Esophagus (tissue), 2 donors: ENCODE results near the gene KLK11. TPM values are rescaled to one million over a fixed set of nuclear protein-coding genes. Genes with fewer than 3 reads are reported as not detected.

ENCODE experiments used
- H3K27ac ChIP-seq, 2 donors: one replicate each; pipeline ENCODE4 v1.5.1; 2013; ENCODE audit warnings: low read depth in 2 of 2, mild to moderate bottlenecking in 2 of 2, inconsistent platforms in 1 of 2, low read length in 1 of 2, moderate library complexity in 1 of 2
- H3K27me3 ChIP-seq, 2 donors: one replicate each; pipeline ENCODE4 v1.6.1; 2013; ENCODE audit warnings: low read length in 2 of 2, control low read depth in 1 of 2, mild to moderate bottlenecking in 1 of 2; ENCODE audit not compliant: insufficient read depth in 2 of 2, control insufficient read depth in 1 of 2
- H3K36me3 ChIP-seq, 2 donors: one replicate each; pipeline ENCODE4 v1.6.1; 2013; ENCODE audit warnings: low read length in 1 of 2; ENCODE audit not compliant: control insufficient read depth in 2 of 2, insufficient read depth in 2 of 2
- H3K4me1 ChIP-seq, 2 donors: one replicate each; pipeline ENCODE4 v1.6.1; 2013; ENCODE audit warnings: low read length in 1 of 2; ENCODE audit not compliant: control insufficient read depth in 2 of 2, insufficient read depth in 2 of 2
- H3K4me3 ChIP-seq, 2 donors: one replicate each; pipeline ENCODE4 v1.5.1; 2013; ENCODE audit warnings: low read length in 2 of 2, mild to moderate bottlenecking in 2 of 2, low read depth in 1 of 2, moderate library complexity in 1 of 2
- H3K9me3 ChIP-seq, 2 donors: one replicate each; pipeline ENCODE4 v1.6.1; 2013; ENCODE audit warnings: mild to moderate bottlenecking in 2 of 2, low read depth in 1 of 2, low read length in 1 of 2, moderate library complexity in 1 of 2; ENCODE audit not compliant: control insufficient read depth in 2 of 2, insufficient read depth in 1 of 2
- WGBS, 2 donors: extraction: QIAGEN DNeasy Blood & Tissue Kit; methylation state at CpG; one replicate each; pipeline ENCODE4 v1.1.7; 2013; 5-methylcytosine and 5-hydroxymethylcytosine counted together
- polyA plus RNA-seq, 2 donors: library from polyadenylated mRNA; stranded (reverse); fragments of 200-250 nt; gene quantifications; one replicate each; pipeline ENCODE4 v1.2.3, GENCODE V29; 2013
- donor health status: healthy with polysubstance abuse.
- donor health status: Bipolar disorder and iron deficiency.

KLK11 gene
- polyA plus RNA-seq, result 100 to 1,000 TPM; 168 to 345 TPM

GRCh38 chr19:51026554-51026831 lies at the start of gene KLK11:
KLK11 (minus strand) TSS chr19:51026616; CDS start chr19:51025631, 985 bp downstream.
- Histone ChIP-seq H3K4me1 (peaks cover 0 to 5% of the 10 kb centered on the region in 2 donors), H3K27me3 (no peaks in the 10 kb centered on the region), H3K9me3 (no peaks in the 10 kb centered on the region), H3K27ac (peak within 1 kb of the TSS; percentile 92 to 98), H3K36me3 (no peaks in the 10 kb centered on the region), H3K4me3 (peak within 1 kb of the TSS; percentile 53 to 61)
- WGBS, 2 donors, result 32 to 57% methylated on average over 3 to 11 of the region's 11 CpGs

- no peaks in the 10 kb centered on the region for H3K27me3 ChIP-seq
- no peaks in the 10 kb centered on the region for H3K36me3 ChIP-seq
- peaks cover 4 to 8% of the 10 kb centered on the region in 2 donors for H3K4me1 ChIP-seq
- H3K9me3 ChIP-seq, result no peaks in the 10 kb centered on the region
- H3K4me3 ChIP-seq, result no peak overlapping the region
- peak overlapping the region in 1 of 2 donors; percentile 85 for H3K27ac ChIP-seq
- 51 to 64% methylated on average over 5 of the region's 5 CpGs for WGBS, 2 donors
These were observed 49.6 kb upstream of the KLK11 start for GRCh38 chr19:51075998-51076397.

DNA sequence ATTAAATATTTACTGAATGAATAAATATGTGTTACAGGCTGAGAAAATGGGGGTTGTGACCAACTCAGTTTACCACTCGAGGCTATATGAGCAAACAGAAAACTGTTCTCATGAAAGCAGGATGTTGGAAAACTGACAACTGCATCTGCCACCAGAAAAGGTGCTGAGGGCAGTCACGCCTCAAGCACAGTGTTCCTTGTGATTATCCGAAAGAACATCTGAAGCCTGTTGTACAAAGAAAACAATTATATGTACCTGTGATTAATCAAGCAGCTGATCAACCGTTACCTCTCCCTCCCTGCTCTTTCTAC lies 44.6 kb upstream of the KLK11 start:
- Histone ChIP-seq H3K4me3 (no peak overlapping the region), H3K9me3 (no peaks in the 10 kb centered on the region), H3K36me3 (no peaks in the 10 kb centered on the region), H3K27ac (peak overlapping the region; percentile 63 to 68), H3K27me3 (no peaks in the 10 kb centered on the region), H3K4me1 (peaks cover 2 to 17% of the 10 kb centered on the region in 2 donors)
- WGBS, 2 donors, result 37 to 41% methylated on average over 4 of the region's 4 CpGs

DNA sequence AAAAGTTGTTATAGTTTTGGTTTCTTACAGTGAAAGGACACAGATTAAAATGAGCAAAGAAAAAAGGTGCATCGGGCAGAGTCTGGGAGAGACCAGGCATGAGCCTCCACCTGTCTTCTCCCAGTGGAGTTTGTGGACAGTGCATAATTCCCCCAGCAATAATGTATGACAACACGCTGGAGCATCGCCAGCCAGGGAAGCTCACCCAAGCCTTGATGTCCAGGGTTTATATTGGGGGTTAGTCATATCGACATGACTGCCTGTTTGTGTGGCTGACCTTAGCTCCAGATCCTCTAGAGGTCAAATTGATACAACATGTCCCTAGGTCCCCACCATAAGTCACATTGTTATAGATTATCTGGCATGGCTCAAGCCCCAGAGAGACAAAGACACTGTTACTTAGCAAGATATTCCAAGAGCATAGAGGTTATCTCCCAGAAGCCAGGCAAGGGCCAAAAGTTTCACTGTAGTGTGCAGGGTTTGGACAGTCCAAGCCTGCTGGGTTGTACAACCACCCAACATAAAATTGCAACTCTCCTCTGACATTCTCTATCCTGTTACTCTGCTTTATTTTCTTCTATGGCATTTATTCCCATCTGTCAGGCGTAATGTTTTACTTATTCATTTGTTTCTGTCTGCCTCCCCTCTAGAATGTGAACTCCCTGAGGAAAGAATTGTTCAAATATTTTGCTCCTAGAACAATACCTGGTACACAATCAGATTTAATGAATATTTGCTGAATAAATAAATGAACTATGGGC lies 44.1 kb upstream of the KLK11 start:
- no peaks in the 10 kb centered on the region for H3K9me3 ChIP-seq
- no peak overlapping the region for H3K4me3 ChIP-seq
- 68 to 80% methylated on average over 5 of the region's 5 CpGs for WGBS, 2 donors
- peaks cover 2 to 22% of the 10 kb centered on the region in 2 donors for H3K4me1 ChIP-seq
- no peaks in the 10 kb centered on the region for H3K36me3 ChIP-seq
- no peaks in the 10 kb centered on the region for H3K27me3 ChIP-seq
- H3K27ac ChIP-seq, result peak overlapping the region; percentile 2 to 73

DNA sequence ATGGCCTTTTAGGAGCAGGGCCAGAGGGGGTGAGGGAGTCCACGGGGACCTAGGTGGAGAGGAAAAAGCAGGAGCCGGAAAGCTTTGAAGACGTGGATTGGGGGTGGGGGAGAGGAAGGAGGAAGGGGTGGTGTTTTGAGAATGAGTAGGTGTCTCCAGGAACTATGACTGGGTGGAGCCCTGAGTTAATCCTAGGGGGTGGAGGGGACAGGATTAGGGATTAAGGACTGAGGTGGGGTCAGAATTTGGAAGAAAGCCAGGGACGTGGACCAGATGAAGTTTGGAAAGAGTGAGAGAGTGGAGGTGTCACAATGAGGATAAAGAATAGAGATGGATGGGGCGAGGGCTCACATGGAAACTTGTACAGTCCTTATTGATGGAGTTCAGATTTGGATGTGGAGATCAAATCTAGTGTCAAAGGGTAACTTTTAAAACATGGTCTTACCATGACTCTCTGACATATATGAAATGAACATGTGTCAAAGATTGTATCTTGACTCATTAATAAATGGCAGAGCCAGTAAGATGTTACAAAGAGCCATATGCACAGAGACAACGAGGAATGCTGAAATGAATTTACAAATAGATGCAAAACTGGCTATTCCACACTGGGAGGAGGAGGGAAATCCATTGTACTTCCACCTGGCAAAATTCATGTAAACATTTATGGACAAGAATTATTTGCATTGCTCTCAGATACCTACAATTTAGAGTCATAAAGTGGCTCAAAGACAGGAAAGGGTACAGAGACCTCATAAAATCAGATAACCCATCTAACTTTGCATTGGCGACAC lies 40.2 kb upstream of the KLK11 start:
- H3K9me3 ChIP-seq, result peaks cover 0 to 3% of the 10 kb centered on the region in 2 donors
- H3K36me3 ChIP-seq, result no peaks in the 10 kb centered on the region
- no peaks in the 10 kb centered on the region for H3K27me3 ChIP-seq
- peak overlapping the region; percentile 88 to 91 for H3K27ac ChIP-seq
- WGBS, 2 donors, result 58 to 60% methylated on average over 7 of the region's 7 CpGs
- H3K4me3 ChIP-seq, result no peak overlapping the region
- peaks cover 2 to 26% of the 10 kb centered on the region in 2 donors for H3K4me1 ChIP-seq

DNA sequence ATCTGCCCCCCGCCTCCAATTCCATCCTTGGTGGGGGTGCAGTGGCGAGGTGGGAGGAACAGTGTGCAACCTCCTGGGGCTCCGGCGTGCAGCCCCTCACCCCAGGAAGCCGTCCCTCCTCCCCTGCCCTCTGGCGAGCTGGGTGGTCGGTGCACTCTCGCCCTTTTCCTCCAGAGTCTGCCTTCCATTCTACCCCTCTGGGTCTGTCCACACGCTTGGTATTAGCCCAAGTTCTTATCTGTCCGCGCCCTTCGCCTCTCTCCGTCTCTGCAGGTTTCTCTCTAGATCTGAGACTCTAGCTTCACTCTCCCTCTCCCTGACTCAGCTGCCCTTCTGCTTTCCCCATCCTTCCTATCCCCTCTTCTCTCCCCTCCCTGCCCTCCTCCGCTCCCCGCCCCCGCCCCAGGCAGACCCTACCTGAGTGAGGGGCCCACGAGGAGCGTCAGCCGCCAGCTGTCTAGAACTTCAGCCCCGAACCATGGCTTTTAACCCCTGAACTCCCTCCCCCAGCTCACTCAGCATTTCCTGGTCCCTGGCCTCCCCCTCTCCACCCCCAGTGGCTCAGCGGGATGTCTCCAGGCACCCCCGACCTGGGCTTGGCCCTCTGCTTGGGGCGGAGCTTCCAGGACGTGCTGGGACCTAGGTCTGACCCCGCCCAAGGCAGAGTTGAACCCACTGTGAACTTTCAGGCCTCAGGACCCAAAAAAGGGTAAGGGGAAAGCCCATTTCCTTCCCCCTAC lies 39.0 kb upstream of the KLK11 start:
- peak overlapping the region; percentile 88 to 91 for H3K27ac ChIP-seq
- peak overlapping the region; percentile 49 to 56 for H3K4me3 ChIP-seq
- WGBS, 2 donors, result 9 to 13% methylated on average over 24 to 25 of the region's 25 CpGs
- H3K4me1 ChIP-seq, result peaks cover 2 to 26% of the 10 kb centered on the region in 2 donors
- peaks cover 0 to 3% of the 10 kb centered on the region in 2 donors for H3K9me3 ChIP-seq
- H3K36me3 ChIP-seq, result no peaks in the 10 kb centered on the region
- no peaks in the 10 kb centered on the region for H3K27me3 ChIP-seq

DNA sequence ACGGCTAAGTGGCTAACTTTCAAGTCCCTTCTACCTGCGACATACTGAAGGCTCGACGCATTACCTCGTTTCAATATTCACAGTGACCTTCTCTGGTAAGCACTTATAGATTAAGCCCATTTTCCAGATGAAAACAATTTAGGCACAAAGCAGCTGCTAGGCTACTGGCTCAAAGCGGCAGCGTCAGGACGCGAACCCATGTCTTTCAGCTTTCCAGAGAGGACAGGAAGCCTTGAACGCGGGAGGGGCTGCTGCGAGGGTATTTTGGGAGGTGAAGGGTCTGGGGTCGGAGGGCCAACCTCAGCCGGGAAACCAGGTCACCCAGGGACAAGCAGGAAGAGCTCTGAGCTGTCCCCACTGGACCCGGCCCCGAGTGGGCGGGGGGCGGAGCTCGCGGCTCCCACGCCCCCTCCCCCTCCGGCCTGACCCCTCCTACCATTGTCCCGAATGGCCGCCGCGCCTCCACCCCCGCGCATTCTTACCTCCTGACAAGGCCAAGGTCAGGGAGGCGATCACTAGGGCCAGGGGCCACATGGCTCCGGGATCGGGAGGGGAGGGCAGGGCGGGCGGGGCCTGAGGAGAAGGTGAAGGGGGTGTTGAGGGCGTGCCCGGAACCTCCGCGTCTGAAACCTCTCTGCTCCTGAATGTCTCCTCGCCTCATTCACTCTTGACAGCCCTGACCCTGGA lies 38.3 kb upstream of the KLK11 start, which contains the start of gene KLK13:
KLK13 (minus strand) TSS at position 559 of the 687 bp plus-strand sequence; CDS start at position 534, 25 bp downstream.
- Histone ChIP-seq H3K4me3 (peak within 1 kb of the TSS; percentile 49 to 56), H3K27me3 (no peaks in the 10 kb centered on the region), H3K27ac (peak within 1 kb of the TSS; percentile 88 to 91), H3K4me1 (peaks cover 2 to 24% of the 10 kb centered on the region in 2 donors), H3K36me3 (peaks cover 0 to under 1% of the 10 kb centered on the region in 2 donors), H3K9me3 (peaks cover 0 to 3% of the 10 kb centered on the region in 2 donors)
- 15 to 22% methylated on average over 31 to 38 of the region's 38 CpGs for WGBS, 2 donors

DNA sequence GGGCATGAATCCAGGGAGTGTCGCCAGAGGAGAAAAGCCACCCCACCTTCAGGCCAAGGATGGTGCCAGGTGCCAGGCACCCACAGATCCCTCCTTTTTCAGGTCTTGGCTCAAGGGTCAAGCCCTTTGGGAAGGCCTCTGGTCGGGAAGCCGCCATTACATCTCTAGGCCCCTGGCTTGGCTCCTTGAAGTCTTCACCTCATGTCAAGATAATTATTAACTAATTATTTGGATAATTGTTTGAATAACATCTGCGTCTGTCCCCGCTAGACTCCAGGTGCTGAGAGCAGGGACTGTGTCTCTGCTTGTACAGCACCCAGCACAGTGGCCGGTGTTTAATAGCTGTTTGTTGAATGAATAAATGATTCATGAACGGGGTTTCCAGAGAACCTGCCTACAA lies 37.2 kb upstream of the KLK11 start:
- WGBS, 2 donors, result 49 to 68% methylated on average over 7 of the region's 7 CpGs
- H3K9me3 ChIP-seq, result peaks cover 0 to 3% of the 10 kb centered on the region in 2 donors
- peak overlapping the region in 1 of 2 donors; percentile 49 for H3K4me3 ChIP-seq
- peaks cover 2 to 20% of the 10 kb centered on the region in 2 donors for H3K4me1 ChIP-seq
- H3K36me3 ChIP-seq, result peaks cover 0 to 2% of the 10 kb centered on the region in 2 donors
- H3K27ac ChIP-seq, result peak overlapping the region; percentile 88 to 91
- no peaks in the 10 kb centered on the region for H3K27me3 ChIP-seq

DNA sequence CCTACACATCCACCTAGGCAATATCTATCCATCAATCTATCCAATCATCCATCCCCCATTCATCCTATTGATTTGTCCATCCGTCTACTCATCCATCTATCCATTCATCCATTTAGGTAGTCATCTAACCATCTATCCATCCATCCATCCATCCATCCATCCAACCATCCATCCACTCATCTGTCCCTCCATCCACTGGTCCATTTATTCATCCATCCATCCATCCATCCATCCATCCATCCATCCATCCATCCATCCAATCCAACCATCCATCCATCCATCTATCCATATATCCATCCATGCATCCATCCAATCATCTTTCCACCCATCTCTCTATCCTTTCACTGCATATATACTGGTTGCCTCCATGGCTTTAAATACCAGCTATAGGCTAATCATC lies 34.6 kb upstream of the KLK11 start:
- Histone ChIP-seq H3K4me3 (no peak overlapping the region), H3K36me3 (peaks cover 0 to 12% of the 10 kb centered on the region in 2 donors), H3K27me3 (no peaks in the 10 kb centered on the region), H3K27ac (no peak overlapping the region), H3K9me3 (peaks cover 0 to 3% of the 10 kb centered on the region in 2 donors), H3K4me1 (peaks cover 0 to 9% of the 10 kb centered on the region in 2 donors)
- 0 to 29% methylated on average over 1 of the region's 1 CpG for WGBS, 2 donors
